ENCODE measurements around the gene ALDH1B1.

DNA sequence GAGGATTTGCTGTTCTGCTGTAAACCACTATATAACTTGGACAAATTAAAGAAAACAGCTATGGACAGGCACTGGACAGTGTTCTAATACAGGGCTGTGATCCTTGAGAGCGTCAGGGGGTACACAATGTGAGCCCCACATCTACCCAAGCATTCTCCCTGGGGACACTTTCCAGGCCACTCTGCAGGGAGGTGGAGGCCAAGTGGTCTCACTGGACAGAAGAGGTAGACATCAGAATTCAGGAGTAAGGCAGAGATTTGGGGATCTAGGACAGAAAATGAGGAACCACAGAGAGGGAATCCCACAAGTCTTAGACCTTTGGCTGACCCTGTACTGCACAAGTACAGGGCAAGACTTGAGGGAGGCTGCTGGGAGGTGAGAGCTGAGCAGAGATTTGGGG lies 35.6 kb downstream of the ALDH1B1 start:
- TF ChIP-seq CTCF (IDR thresholded peaks at IDR 0.05) (no peak), POLR2A (IDR thresholded peaks at IDR 0.05) (no peak)
